Activated naive CD8-positive, alpha-beta T cell treated with anti-CD3 and anti-CD28 coated beads, Interleukin-2, amount 10 ng/mL, durations not matched to agents 7 days and 5 days (primary cell): Measurements from ENCODE around the gene ZNF276. TPM values are rescaled to one million over a fixed set of nuclear protein-coding genes. Genes with fewer than 3 reads are reported as not detected.

ENCODE experiments used
- ATAC-seq: fragments of 150-1000 bp; cut with Tn5 transposase; one replicate; pipeline ENCODE4 v1.10.0; 2021; ENCODE audit warnings: low read depth, moderate library complexity
- POLR2A ChIA-PET: fragments of 350-600 bp; sonication (Branson Sonifier 250); formaldehyde crosslinking; loops from one replicate; lab custom pipeline; 2021; ENCODE audit warnings: antibody characterized with exemption; lab: Charles Lee
- DNase-seq: peaks from one replicate; pipeline ENCODE4 v3.0.0; 2021
- H3K27ac Mint-ChIP-seq: one replicate; pipeline ENCODE4 v1.8.0; 2022; ENCODE audit warnings: mild to moderate bottlenecking, mixed read lengths
- H3K27me3 Mint-ChIP-seq: one replicate; pipeline ENCODE4 v1.8.0; 2022; ENCODE audit warnings: mild to moderate bottlenecking, moderate library complexity, mixed read lengths
- H3K36me3 Mint-ChIP-seq: one replicate; pipeline ENCODE4 v1.8.0; 2021; ENCODE audit warnings: mild to moderate bottlenecking, mixed read lengths
- H3K4me1 Mint-ChIP-seq: one replicate; pipeline ENCODE4 v1.8.0; 2021; ENCODE audit warnings: mixed read lengths
- H3K4me3 Mint-ChIP-seq: one replicate; pipeline ENCODE4 v1.8.0; 2022; ENCODE audit warnings: mild to moderate bottlenecking, moderate library complexity, mixed read lengths
- H3K9me3 Mint-ChIP-seq: one replicate; pipeline ENCODE4 v1.8.0; 2021; ENCODE audit warnings: mixed read lengths
- total RNA-seq, 2 experiments: library from RNA; stranded (reverse); gene quantifications; one replicate each; pipeline ENCODE4 v1.2.3, GENCODE V29; 2021

Gene ZNF276
- total RNA-seq, 2 experiments from 2014 or later: 98.0 to 107 TPM

GRCh38 chr16:89727406-89728120 is 6.2 kb downstream of the ZNF276 start:
- POLR2A ChIA-PET: interaction anchor here (0.6 to 1.6 kb wide), 5 partner anchors 11 to 149 kb away, joined by 3 to 5 read pairs (median 3); no protein-coding TSS in a partner anchor
- no peaks in the 10 kb centered on the region for H3K9me3 Mint-ChIP-seq
- H3K4me1 Mint-ChIP-seq: peaks cover 28% of the 10 kb centered on the region
- H3K27me3 Mint-ChIP-seq: no peaks in the 10 kb centered on the region
- peaks cover 30% of the 10 kb centered on the region for H3K36me3 Mint-ChIP-seq
- H3K27ac Mint-ChIP-seq: peak overlapping the region; percentile 66
- ATAC-seq: no peak
- DNase-seq: no peak
- H3K4me3 Mint-ChIP-seq: peak overlapping the region; percentile 45

- ATAC-seq (no peak), DNase-seq (no peak)
- H3K9me3 Mint-ChIP-seq: no peaks in the 10 kb centered on the region
- H3K4me1 Mint-ChIP-seq: peaks cover 19% of the 10 kb centered on the region
- H3K27ac Mint-ChIP-seq: no peak overlapping the region
- H3K36me3 Mint-ChIP-seq: peaks cover 33% of the 10 kb centered on the region
- POLR2A ChIA-PET: interaction anchor here (0.9 kb wide), 1 partner anchor 32 kb away, joined by 5 read pairs; no protein-coding TSS in a partner anchor
- no peak overlapping the region for H3K4me3 Mint-ChIP-seq
- no peaks in the 10 kb centered on the region for H3K27me3 Mint-ChIP-seq
Observed at GRCh38 chr16:89729293-89729692, 8.0 kb downstream of the ZNF276 start.

GRCh38 chr16:89729863-89730593 is 8.7 kb downstream of the ZNF276 start:
- peaks cover 19% of the 10 kb centered on the region for H3K4me1 Mint-ChIP-seq
- H3K27me3 Mint-ChIP-seq: no peaks in the 10 kb centered on the region
- no peak overlapping the region for H3K4me3 Mint-ChIP-seq
- ATAC-seq (no peak), DNase-seq (no peak)
- peaks cover 40% of the 10 kb centered on the region for H3K36me3 Mint-ChIP-seq
- POLR2A ChIA-PET: interaction anchor here (0.9 kb wide), 1 partner anchor 31 kb away, joined by 5 read pairs; no protein-coding TSS in a partner anchor
- H3K9me3 Mint-ChIP-seq: no peaks in the 10 kb centered on the region
- peak overlapping the region; percentile 13 for H3K27ac Mint-ChIP-seq

- Mint-ChIP-seq H3K9me3 (no peaks in the 10 kb centered on the region), H3K27me3 (no peaks in the 10 kb centered on the region), H3K27ac (no peak overlapping the region), H3K4me1 (peaks cover 19% of the 10 kb centered on the region), H3K4me3 (no peak overlapping the region), H3K36me3 (peaks cover 45% of the 10 kb centered on the region)
- no peak for DNase-seq
- no peak for ATAC-seq
- POLR2A ChIA-PET: no interaction called here
Observed at GRCh38 chr16:89730610-89731234, 9.4 kb downstream of the ZNF276 start.

GRCh38 chr16:89732142-89732917 is 11.0 kb downstream of the ZNF276 start:
- H3K4me3 Mint-ChIP-seq: no peak overlapping the region
- POLR2A ChIA-PET: interaction anchor here (1.0 kb wide), 1 partner anchor 8 kb away, joined by 3 read pairs; no protein-coding TSS in a partner anchor
- peaks cover 46% of the 10 kb centered on the region for H3K36me3 Mint-ChIP-seq
- DNase-seq (no peak), ATAC-seq (no peak)
- H3K4me1 Mint-ChIP-seq: peaks cover 19% of the 10 kb centered on the region
- no peaks in the 10 kb centered on the region for H3K27me3 Mint-ChIP-seq
- H3K27ac Mint-ChIP-seq: peak overlapping the region; percentile 7
- H3K9me3 Mint-ChIP-seq: no peaks in the 10 kb centered on the region

- DNase-seq (no peak), ATAC-seq (no peak)
- POLR2A ChIA-PET: interaction anchor here (1.0 to 1.6 kb wide), 2 partner anchors 9 kb away, joined by 3 to 9 read pairs; no protein-coding TSS in a partner anchor
- Mint-ChIP-seq H3K4me3 (no peak overlapping the region), H3K9me3 (no peaks in the 10 kb centered on the region), H3K4me1 (peaks cover 21% of the 10 kb centered on the region), H3K27ac (peak overlapping the region; percentile 40), H3K27me3 (no peaks in the 10 kb centered on the region), H3K36me3 (peaks cover 51% of the 10 kb centered on the region)
Observed at GRCh38 chr16:89732918-89733242, 11.5 kb downstream of the ZNF276 start.

GRCh38 chr16:89733322-89733721 is 12.0 kb downstream of the ZNF276 start:
- no peak for ATAC-seq
- Mint-ChIP-seq H3K27ac (no peak overlapping the region), H3K4me3 (no peak overlapping the region), H3K9me3 (no peaks in the 10 kb centered on the region), H3K27me3 (no peaks in the 10 kb centered on the region), H3K36me3 (peaks cover 52% of the 10 kb centered on the region), H3K4me1 (peaks cover 21% of the 10 kb centered on the region)
- no peak for DNase-seq
- POLR2A ChIA-PET: interaction anchor here (1.6 kb wide), 1 partner anchor 9 kb away, joined by 9 read pairs; no protein-coding TSS in a partner anchor

GRCh38 chr16:89733792-89734191 is 12.5 kb downstream of the ZNF276 start:
- ATAC-seq: no peak
- peaks cover 21% of the 10 kb centered on the region for H3K4me1 Mint-ChIP-seq
- POLR2A ChIA-PET: interaction anchor here (1.6 kb wide), 1 partner anchor 10 kb away, joined by 9 read pairs; no protein-coding TSS in a partner anchor

GRCh38 chr16:89736554-89736953 is 15.2 kb downstream of the ZNF276 start:
- DNase-seq (no peak), ATAC-seq (no peak)
- Mint-ChIP-seq H3K4me3 (peak overlapping the region; percentile 31), H3K27ac (peak overlapping the region; percentile 82), H3K4me1 (peaks cover 25% of the 10 kb centered on the region), H3K27me3 (no peaks in the 10 kb centered on the region), H3K9me3 (no peaks in the 10 kb centered on the region), H3K36me3 (peaks cover 53% of the 10 kb centered on the region)
- POLR2A ChIA-PET: interaction anchor here (1.0 to 1.4 kb wide), 2 partner anchors 9 to 13 kb away, joined by 6 to 18 read pairs; no protein-coding TSS in a partner anchor

More at GRCh38 chr16:89733792-89734191, 12.5 kb downstream of the ZNF276 start:
- no peaks in the 10 kb centered on the region for H3K9me3 Mint-ChIP-seq
- H3K27ac Mint-ChIP-seq: no peak overlapping the region
- no peak for DNase-seq
- no peaks in the 10 kb centered on the region for H3K27me3 Mint-ChIP-seq
- no peak overlapping the region for H3K4me3 Mint-ChIP-seq
- peaks cover 54% of the 10 kb centered on the region for H3K36me3 Mint-ChIP-seq

GRCh38 chr16:89737341-89738071 is 16.2 kb downstream of the ZNF276 start:
- Mint-ChIP-seq H3K4me3 (peak overlapping the region; percentile 31), H3K36me3 (peaks cover 47% of the 10 kb centered on the region), H3K9me3 (no peaks in the 10 kb centered on the region), H3K27ac (peak overlapping the region; percentile 82), H3K4me1 (peaks cover 21% of the 10 kb centered on the region), H3K27me3 (no peaks in the 10 kb centered on the region)
- POLR2A ChIA-PET: interaction anchor here (1.0 to 1.7 kb wide), 9 partner anchors 8 to 136 kb away, joined by 3 to 18 read pairs (median 5); partner anchors contain the start of gene TCF25
- ATAC-seq (peak; percentile 60), DNase-seq (no peak)

- no peaks in the 10 kb centered on the region for H3K9me3 Mint-ChIP-seq
Observed at GRCh38 chr16:89738072-89738377, 16.7 kb downstream of the ZNF276 start.

More at GRCh38 chr16:89738072-89738377, 16.7 kb downstream of the ZNF276 start:
- POLR2A ChIA-PET: interaction anchor here (1.1 to 5.5 kb wide), 7 partner anchors 10 to 136 kb away, joined by 3 to 33 read pairs (median 5); partner anchors contain the start of gene TCF25
- no peak for ATAC-seq
- H3K4me1 Mint-ChIP-seq: peaks cover 19% of the 10 kb centered on the region
- H3K27ac Mint-ChIP-seq: no peak overlapping the region
- H3K27me3 Mint-ChIP-seq: no peaks in the 10 kb centered on the region
- H3K36me3 Mint-ChIP-seq: peaks cover 46% of the 10 kb centered on the region
- DNase-seq: no peak
- H3K4me3 Mint-ChIP-seq: peak overlapping the region; percentile 30
